Hepatocyte (in vitro differentiated cells): Measurements from ENCODE around the gene NUP133. TPM values are rescaled to one million over a fixed set of nuclear protein-coding genes. Genes with fewer than 3 reads are reported as not detected.

Experiments used
- DNase-seq: peaks from one replicate; pipeline ENCODE4 v3.0.0-alpha.2; 2016; ENCODE audit warnings: low spot score
- H2AFZ ChIP-seq: fragments of 200-600 bp; sonication (generic); 2 replicates; pipeline ENCODE4 v1.6.0; 2016; ENCODE audit warnings: antibody characterized with exemption, mild to moderate bottlenecking
- H3K27ac ChIP-seq: fragments of 200-600 bp; sonication (generic); 2 replicates; pipeline ENCODE4 v1.5.1; 2016; ENCODE audit warnings: mild to moderate bottlenecking
- H3K27me3 ChIP-seq: fragments of 200-600 bp; sonication (generic); 2 replicates; pipeline ENCODE4 v1.6.1; 2016
- H3K36me3 ChIP-seq: fragments of 200-600 bp; sonication (generic); replicated peaks from 2 replicates; pipeline ENCODE4 v1.5.1; 2016; ENCODE audit warnings: low read depth; ENCODE audit not compliant: insufficient read depth
- H3K4me1 ChIP-seq: fragments of 200-600 bp; sonication (generic); 2 replicates; pipeline ENCODE4 v1.5.1; 2016; ENCODE audit warnings: mild to moderate bottlenecking, moderate library complexity; ENCODE audit not compliant: insufficient read depth
- H3K4me2 ChIP-seq: fragments of 200-600 bp; sonication (generic); 2 replicates; pipeline ENCODE4 v1.6.0; 2016
- H3K4me3 ChIP-seq: fragments of 200-600 bp; sonication (generic); 2 replicates; pipeline ENCODE4 v1.5.1; 2016; ENCODE audit warnings: mild to moderate bottlenecking
- H3K79me2 ChIP-seq: fragments of 200-600 bp; sonication (generic); 2 replicates; pipeline ENCODE4 v1.6.0; 2017; ENCODE audit warnings: mild to moderate bottlenecking
- H3K9me2 ChIP-seq: fragments of 200-600 bp; sonication (generic); replicated peaks from 2 replicates; pipeline ENCODE4 v1.6.0; 2017; ENCODE audit warnings: mild to moderate bottlenecking; ENCODE audit not compliant: insufficient read depth
- H3K9me3 ChIP-seq: fragments of 200-600 bp; sonication (generic); 2 replicates; pipeline ENCODE4 v1.5.1; 2016; ENCODE audit warnings: low read depth, mild to moderate bottlenecking
- H4K20me1 ChIP-seq: fragments of 200-600 bp; sonication (generic); 2 replicates; pipeline ENCODE4 v1.6.0; 2016; ENCODE audit warnings: mild to moderate bottlenecking; ENCODE audit not compliant: insufficient read depth, poor library complexity, severe bottlenecking
- CTCF ChIP-seq: fragments of 200-600 bp; sonication (generic); IDR thresholded peaks from 2 replicates; pipeline ENCODE4 v1.5.1; 2016; ENCODE audit warnings: antibody characterized with exemption, mild to moderate bottlenecking; ENCODE audit not compliant: poor library complexity
- EZH2 ChIP-seq: fragments of 200-600 bp; sonication (generic); IDR thresholded peaks from 2 replicates; pipeline ENCODE4 v1.6.1; 2016; ENCODE audit warnings: antibody characterized with exemption, mild to moderate bottlenecking, borderline replicate concordance
- EZH2phosphoT487 ChIP-seq: fragments of 200-600 bp; sonication (generic); IDR thresholded peaks from one replicate; pipeline ENCODE4 v1.6.1; 2018; ENCODE audit warnings: antibody characterized with exemption, mild to moderate bottlenecking, low read depth, moderate library complexity; ENCODE audit not compliant: unreplicated experiment, severe bottlenecking
- WGBS: methylation state at CpG from one replicate; pipeline ENCODE4 v1.1.6; 2016; ENCODE audit warnings: low lambda C conversion rate; ENCODE audit errors: missing lambda C conversion rate; 5-methylcytosine and 5-hydroxymethylcytosine counted together
- polyA plus RNA-seq: library from polyadenylated mRNA; unstranded; fragments of >200 nt; fragmentation: Nextera tagmentation; extraction: Ambion mirVana; gene quantifications from 2 replicates; pipeline ENCODE4 v1.2.1, GENCODE V29; 2016
- total RNA-seq: library from RNA; depleted of rRNA; stranded (reverse); fragments of >200 nt; gene quantifications from 2 replicates; pipeline ENCODE4 v1.2.3, GENCODE V29; 2014

NUP133 gene
- total and polyA plus RNA-seq, 2 experiments from 2014 or later = 18.8 to 33.2 TPM

- no peaks in the 10 kb centered on the region for H3K9me2 ChIP-seq
- no peaks in the 10 kb centered on the region for H3K79me2 ChIP-seq
- H3K36me3 ChIP-seq = no peaks in the 10 kb centered on the region
- no peak for TF ChIP-seq EZH2phosphoT487
- TF ChIP-seq EZH2 = no peak
- TF ChIP-seq CTCF = no peak
- no peak overlapping the region for H3K4me3 ChIP-seq
- H3K27ac ChIP-seq = no peak overlapping the region
- H3K9me3 ChIP-seq = no peaks in the 10 kb centered on the region
- no peak overlapping the region for H3K4me2 ChIP-seq
- no peaks in the 10 kb centered on the region for H3K4me1 ChIP-seq
- DNase-seq = no peak
- no peak overlapping the region for H2AFZ ChIP-seq
- over 99% methylated on average over 7 of the region's 7 CpGs for WGBS
- H4K20me1 ChIP-seq = no peaks in the 10 kb centered on the region
- no peaks in the 10 kb centered on the region for H3K27me3 ChIP-seq
These were observed 21.5 kb upstream of the NUP133 start for GRCh38 chr1:229529639-229530038.

GRCh38 chr1:229526695-229527094, 18.6 kb upstream of the NUP133 start:
- Histone ChIP-seq H3K79me2 (no peaks in the 10 kb centered on the region), H3K27me3 (no peaks in the 10 kb centered on the region), H3K36me3 (no peaks in the 10 kb centered on the region), H4K20me1 (no peaks in the 10 kb centered on the region), H3K27ac (no peak overlapping the region), H3K4me1 (no peaks in the 10 kb centered on the region), H3K4me2 (no peak overlapping the region), H3K9me3 (no peaks in the 10 kb centered on the region), H3K9me2 (no peaks in the 10 kb centered on the region), H2AFZ (no peak overlapping the region), H3K4me3 (no peak overlapping the region)
- TF ChIP-seq EZH2phosphoT487 (no peak), EZH2 (no peak), CTCF (no peak)
- 94% methylated on average over 1 of the region's 1 CpG for WGBS
- DNase-seq = no peak

GRCh38 chr1:229523052-229523451, 14.9 kb upstream of the NUP133 start:
- no peaks in the 10 kb centered on the region for H3K9me3 ChIP-seq
- H3K9me2 ChIP-seq = no peaks in the 10 kb centered on the region
- H3K4me1 ChIP-seq = no peaks in the 10 kb centered on the region
- H3K36me3 ChIP-seq = no peaks in the 10 kb centered on the region
- no peak for DNase-seq
- H3K4me3 ChIP-seq = no peak overlapping the region
- no peaks in the 10 kb centered on the region for H3K79me2 ChIP-seq
- H3K27me3 ChIP-seq = no peaks in the 10 kb centered on the region
- no peaks in the 10 kb centered on the region for H4K20me1 ChIP-seq
- WGBS = 96% methylated on average over 1 of the region's 1 CpG
- H3K27ac ChIP-seq = no peak overlapping the region
- H3K4me2 ChIP-seq = no peak overlapping the region
- no peak overlapping the region for H2AFZ ChIP-seq
- TF ChIP-seq EZH2 (no peak), CTCF (no peak), EZH2phosphoT487 (no peak)
